GM18498 (cell line): ENCODE results near the gene GPR84.

Experiments
- ATAC-seq: cut with Tn5 transposase; IDR thresholded peaks from one replicate; pipeline ENCODE4 v1.9.1; 2021; ENCODE audit warnings: mild to moderate bottlenecking, moderate library complexity; ENCODE audit not compliant: unreplicated experiment

Gene GPR84

DNA sequence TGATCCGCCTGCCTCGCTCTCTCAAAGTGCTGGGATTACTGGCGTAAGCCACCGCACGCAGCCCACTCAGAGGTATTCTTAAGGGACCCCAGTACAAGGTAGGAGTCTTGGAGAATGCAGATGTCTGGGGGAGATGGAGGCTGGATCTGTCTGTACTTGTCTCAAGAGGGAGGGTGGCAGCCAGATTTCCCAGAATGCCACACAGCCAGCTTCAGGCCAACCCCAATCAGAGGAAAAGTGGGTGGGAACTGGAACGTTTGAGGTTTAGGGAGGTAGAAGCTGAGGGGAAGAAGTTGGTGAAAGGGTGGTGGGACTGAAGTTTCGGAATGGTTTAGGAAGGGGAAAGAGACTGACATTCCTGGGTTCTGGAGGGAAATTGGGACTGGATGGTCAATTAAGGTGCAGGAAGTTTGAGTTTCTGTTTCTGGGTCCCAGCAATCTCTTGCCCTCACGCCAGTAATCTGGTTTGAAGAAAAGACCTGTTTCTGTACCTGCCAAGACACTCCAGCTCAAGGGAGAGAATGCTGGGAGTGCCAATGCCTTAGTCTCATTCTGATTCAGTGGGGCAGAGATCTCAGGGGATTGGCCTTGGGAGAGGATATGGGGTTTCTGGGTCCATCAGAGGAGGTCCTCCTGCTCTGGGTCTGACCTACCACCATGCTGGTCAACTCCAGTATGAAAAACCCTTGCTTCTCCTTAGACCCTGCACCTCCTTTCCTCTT, 28.4 kb upstream of the GPR84 start:
- ATAC-seq, result no peak

DNA sequence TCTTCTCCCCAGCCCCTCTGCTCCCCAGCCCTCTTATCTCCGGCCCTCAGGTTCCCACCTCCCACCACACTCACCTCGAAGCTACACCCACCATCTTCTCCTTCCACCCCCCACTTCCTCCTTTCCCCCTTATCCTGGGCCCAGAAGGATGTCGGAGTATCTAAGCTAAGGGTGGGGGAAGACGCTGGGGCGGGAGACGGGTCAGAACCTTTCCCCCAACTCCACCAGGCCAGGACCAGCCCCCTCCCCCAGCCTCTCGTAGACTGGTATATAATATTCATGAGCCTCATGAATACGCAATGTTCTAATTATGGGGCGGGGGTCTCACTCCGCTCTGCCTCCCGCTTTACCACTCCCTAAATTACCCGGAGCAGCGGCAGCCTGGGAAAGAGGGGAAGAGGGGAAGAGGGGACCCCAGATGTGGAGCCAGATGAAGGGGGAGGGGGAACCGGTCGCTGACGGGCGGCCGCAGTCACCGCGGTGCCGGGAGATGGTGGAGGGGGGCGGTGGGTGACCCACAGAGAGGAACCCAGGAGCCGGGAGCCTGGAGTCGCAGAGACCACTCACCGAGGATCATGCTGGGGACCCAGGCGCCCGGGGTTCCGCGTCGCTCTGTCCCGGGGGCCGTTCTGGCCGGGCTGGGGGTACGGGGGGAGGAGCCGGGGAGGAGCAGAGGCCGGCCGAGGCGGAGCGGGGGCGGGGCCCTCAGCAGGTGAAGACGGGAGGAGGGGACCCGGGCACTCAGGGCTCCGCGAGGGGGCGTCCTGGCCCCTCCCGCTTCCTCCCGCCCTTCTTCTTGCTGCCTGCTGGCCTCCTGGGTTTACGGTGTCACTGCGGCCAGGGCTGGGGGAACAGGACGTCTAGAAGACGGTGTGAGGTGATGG, 26.6 kb upstream of the GPR84 start:
- ATAC-seq, result peak; percentile 81

DNA sequence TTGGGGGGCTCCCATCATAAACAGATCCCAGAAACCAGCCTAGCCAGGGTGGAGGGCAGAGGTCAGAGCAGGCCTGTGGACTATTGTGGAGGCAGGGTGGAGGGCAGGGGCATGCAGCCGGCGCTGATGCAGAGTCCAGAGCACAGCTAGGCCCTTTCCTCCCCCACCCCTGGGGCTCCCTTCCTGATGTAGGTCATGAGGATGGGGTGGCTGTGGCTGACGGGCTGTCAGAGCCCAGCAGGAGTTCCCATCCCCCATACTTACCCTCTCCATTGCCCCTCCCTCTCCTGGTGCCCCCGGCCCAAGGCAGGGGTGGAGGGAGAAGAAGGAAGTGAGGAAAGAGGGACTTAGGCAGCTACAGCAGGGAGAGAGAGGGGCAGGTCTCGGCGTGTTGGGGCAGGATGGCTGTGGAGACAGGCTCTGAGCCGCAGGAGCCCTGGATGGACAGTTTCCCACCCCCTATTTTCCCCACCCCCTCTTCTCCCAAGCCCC, 25.9 kb upstream of the GPR84 start:
- no peak for ATAC-seq

DNA sequence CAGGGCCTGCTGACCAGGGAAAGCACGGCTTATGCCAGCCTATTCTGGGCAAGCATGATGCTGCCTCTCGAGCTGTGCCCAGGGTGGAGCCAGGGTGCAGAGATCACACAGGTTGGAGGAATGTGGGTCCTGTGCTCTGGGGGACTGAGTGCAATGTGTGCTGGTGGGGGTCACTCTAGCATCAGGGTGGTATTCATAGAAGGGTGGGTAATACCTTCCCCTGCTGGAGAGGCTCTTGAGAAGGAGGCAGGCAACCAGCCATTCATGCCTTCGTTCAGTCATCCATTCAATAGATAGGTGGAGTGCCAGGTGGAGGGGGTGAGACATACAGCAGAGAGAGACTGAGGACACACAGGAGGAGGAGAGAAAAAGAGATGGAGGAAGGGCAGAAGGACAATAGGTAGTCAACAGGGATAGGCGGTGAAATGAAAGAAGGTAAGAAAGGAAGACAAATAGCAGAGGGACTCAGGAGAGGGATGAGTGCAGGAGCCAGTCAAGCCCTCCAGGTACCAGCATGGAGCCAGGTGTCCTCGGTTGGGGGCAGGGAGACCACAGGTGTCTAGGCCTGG, 25.4 kb upstream of the GPR84 start:
- no peak for ATAC-seq

DNA sequence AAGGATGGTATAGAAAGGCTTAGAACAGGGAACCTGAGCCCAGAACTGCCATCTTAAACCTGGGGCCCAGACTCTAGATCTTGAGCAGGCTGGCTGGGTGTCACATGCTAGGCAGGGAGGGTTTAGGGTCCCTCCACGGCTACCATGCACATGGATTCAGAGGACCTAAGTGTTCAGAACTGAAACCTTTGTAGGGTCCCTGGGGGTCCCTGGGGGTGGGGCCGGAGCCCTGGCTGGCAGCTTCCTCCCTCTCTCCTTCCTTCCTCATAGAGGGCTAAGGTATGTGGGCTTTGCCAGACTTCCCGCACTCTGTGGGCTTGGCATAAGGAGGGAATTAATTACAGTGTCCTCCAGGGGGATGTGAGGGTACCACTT, 24.8 kb upstream of the GPR84 start:
- ATAC-seq, result no peak

DNA sequence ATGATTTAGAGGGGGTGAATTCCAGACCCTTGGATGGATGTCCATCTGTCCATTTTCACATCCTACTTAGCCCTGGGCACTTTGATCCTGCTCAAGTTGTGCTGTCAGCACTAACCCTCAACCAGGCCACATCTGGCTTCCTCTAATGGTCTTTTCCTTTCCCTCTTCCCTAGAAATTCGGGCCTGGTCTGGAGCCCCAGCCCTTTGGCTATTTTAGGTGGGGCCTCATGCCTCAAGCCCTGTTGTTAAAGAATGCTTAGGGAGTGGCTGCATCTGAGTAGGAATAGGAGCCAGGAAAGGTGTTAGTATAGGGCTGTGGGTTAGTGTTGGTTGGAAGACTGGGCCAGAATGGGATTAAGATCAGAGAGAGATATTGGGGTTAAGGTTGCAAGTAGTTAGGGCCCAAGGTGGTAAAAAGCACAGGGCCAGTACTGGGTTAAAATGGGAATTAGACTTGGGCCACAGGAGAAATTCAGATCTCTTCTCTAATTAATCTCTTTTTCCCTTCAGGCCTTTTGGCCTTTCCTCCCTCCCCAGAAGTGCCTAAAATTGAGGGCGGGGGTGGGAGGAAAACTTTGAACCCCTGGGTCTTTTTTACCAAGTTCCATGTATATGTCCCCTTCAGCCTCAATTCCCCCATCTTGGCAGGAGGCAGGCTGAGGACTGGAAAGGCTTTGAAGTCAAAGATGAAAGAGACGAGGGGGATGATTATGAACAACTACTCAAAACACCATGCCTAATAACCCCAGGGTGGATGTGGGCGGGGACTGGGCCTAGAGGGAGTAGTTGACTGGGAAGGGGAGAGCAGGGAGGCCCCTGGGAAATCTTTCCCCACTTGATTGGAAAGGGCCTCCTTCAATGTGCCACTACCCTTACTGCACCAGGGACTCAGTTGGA, 24.2 kb upstream of the GPR84 start:
- ATAC-seq, result no peak

DNA sequence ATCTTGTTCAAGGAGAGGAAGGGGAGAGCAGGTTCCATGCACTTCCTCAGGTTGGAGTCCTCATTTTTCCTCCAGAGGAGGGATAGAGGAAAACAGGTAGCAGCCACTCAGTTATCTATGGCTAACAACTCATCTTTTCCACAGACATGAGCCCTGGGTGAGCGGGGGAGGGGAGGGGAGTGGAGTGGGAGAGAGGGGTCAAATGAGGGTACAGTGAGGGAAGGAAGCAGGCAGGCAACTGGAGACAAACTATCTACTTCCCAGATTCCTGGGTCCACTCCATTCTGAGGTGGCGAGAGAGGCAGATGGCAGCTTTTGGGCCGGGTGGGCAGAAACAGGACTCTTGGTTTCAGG, 22.8 kb upstream of the GPR84 start:
- no peak for ATAC-seq

DNA sequence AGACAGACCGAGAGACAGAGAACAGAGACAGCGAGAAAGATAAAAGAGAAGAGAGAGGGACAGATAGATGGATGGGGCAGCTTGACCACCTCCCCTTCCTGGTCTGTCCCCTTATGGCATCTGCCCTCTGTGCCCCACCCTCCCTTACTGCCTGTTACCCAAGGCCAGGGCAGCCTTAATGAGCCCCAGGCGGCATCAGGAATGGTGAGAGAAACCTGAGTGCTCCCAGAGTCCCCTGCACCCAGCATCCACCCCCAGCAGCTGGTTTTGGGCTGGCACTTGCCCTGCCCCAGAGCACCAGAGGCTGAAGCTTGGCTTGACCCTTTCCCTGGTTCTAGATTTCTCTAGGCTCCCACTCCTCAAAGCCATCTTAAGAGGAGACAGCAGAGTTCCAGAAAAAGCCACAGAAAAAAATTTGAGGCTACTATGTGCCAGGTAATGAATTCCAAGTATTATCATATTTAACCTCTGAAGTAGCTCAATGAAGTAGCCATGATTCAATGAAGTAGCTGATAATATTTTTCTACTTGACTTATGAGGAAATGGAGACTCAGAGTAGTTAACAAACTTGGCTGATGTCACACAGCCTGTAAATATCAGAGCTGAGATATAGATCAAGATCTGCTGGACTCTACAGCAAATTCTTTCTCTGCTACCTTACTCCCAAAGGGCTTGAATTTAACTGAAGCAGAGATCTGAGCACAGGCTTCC, 22.3 kb upstream of the GPR84 start:
- no peak for ATAC-seq

DNA sequence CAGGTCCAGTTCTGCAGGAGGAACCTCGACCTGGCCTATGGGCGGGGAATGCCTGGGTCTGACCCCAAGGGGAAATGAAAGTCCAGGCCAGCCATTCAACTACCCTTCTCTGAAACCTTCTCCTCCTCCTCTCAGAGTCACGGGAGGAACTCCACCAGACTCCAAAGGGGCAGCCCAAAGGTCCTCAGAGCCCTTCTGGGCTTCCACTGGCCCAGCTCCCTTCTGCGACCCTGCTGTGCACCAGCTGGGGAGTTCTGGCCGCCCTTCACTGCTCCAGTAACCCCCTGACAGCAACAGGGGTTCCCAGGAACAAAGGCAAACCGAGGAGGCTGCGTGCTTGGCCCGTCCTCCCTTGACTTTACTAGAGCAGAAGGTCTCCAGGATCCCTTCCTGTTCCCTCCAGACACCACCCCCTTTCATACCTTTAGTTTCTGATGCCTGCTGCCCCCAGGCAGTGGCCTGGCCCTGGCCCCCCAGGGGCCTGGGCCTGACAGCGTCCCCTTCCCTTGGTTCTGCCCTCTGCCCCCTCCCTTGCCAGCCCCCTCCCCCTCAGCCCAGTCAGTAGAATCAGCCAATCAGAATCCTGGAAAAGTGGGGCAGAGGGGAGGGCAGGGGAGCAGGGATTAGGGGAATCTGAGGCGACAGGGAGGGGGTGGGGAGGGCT, 21.1 kb upstream of the GPR84 start:
- peak; percentile 50 for ATAC-seq

DNA sequence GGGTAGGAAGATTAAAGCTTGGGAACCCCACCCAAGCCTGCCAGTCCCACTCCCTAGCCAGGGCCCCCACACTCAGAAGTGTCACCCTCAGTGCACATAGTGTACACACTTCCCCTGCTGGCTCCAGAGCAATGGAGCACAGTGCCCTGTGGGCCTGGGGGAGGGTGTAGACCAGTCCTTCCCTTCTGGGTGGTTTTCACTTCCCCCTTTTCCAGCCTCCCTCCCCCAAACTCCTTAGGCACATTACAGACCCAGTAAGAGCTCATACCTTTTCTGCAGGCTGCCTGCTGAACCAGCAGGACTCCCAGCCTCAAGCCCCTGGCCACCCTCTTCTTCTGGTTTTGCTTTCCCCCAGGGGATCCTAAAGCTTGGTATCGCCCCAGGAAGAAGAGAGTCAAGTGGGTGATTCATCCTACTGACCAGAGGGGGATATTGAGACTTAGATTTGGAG, 20.3 kb upstream of the GPR84 start, which contains the start of gene ZNF385A:
TSS of gene ZNF385A (minus strand) at position 143 of the 451 bp plus-strand sequence. CDS start 219 bp downstream, outside the sequence.
- peak; percentile 41 for ATAC-seq

DNA sequence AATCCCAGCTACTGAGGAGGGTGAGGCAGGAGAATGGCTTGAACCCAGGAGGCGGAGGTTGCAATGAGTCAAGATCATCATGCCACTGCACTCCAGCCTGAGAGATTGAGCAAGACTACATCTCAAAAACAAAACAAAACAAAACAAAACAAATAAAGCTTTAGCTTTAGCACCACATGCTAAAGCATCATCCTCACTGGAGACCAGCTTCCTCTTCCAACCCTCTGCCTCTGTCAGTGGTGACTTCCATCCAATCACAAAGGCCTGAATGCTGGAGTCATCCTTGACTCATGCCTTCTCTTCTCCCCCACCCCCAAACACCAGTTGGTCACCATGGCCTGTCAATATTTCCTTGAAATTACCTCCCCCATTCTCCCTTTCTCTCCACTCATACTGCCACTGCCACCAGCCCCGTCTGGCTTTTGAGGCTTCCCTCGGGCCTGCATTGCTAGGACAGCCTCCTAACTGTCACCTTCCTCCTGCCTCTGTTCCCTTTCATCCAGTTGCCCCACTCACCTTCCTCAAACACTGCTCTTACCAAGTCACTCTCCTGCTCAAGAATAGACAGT, 18.8 kb upstream of the GPR84 start:
- ATAC-seq, result no peak

DNA sequence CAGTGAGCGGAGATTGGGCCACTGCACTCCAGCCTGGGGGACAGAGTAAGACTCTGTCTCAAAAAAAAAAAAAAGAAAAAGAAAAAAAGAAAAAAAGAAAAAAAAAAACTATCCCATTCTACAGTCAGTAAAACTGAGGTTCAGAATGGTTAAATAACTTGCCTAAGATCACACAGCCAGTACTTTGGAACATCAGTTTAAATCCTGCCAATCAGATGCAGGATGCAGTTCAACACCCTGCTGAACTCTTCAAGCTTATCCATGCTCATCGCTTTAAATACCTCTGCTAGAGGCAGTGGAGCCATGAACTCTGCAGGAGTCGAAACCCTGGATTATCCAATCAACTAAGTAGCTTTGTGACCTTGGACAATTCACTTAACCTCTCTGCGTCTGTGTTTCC, 16.9 kb upstream of the GPR84 start:
- ATAC-seq, result no peak

DNA sequence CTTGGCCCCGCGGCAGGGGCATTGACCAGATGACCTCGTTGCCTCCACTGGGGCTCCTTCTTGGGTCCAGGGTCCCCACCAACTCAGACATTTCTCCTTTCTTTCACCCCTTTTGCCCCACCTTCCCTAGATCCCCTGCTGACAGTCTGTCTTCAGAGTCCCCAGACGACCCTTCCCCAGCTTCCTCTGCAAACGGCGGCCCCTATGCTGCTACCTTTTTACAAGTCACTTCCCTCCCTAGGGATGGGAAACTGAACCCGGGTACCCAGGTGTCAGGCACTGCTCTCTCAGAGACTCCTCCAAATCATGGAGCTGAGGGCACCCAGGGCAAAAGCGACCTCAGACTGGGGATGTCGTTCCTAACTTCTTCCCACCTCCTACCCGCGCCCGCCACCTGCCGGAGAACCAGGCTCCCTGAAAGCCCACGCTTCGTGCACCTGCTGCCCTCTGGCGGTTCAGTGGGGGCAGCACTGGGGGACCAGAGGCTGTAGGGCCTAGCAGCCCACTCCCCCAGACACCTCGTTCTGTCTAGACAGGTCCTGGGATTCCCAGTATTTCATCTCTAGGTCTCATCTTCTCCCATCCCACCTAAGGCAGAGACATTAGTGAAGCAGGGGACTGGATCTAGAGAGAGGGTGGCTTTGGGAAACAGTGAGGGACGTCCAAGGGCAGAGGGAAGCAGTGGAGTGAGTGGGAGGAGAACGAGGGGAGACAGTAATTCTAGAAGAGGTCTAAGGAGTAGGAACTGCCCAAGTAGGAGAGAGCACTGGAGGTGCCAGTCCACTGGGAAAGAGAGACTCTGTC, 15.3 kb upstream of the GPR84 start:
- peak; percentile 90 for ATAC-seq

DNA sequence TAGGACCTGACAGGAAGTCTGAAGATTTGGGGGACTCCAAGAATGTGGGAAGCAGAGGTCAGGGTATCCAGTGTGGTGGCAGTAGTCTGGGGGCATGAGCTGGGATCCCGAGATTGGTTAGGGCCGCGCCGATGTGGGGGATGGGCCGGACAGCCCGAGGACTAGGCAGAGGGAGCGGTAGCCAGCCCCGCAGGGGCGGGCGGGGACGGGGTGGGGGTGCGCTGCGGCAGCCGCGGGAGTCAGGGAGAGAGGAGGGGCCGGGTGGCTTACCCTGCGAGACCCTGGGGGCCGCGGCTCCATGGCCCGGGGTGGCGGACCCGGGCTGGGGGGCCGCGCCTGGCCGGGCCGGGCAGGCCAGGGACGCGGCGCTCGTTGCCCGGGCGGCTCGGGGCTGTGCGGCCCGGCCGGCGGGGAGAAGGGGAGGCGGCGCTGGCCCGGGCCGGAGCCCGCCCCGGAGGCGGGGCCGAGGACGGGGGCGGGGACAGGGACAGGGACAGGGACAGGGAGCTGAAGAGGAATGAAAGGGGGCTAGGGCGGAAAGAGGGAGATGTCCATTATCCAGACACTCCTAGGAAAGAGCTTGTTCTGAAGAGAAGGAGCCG, 14.6 kb upstream of the GPR84 start:
- ATAC-seq, result no peak

DNA sequence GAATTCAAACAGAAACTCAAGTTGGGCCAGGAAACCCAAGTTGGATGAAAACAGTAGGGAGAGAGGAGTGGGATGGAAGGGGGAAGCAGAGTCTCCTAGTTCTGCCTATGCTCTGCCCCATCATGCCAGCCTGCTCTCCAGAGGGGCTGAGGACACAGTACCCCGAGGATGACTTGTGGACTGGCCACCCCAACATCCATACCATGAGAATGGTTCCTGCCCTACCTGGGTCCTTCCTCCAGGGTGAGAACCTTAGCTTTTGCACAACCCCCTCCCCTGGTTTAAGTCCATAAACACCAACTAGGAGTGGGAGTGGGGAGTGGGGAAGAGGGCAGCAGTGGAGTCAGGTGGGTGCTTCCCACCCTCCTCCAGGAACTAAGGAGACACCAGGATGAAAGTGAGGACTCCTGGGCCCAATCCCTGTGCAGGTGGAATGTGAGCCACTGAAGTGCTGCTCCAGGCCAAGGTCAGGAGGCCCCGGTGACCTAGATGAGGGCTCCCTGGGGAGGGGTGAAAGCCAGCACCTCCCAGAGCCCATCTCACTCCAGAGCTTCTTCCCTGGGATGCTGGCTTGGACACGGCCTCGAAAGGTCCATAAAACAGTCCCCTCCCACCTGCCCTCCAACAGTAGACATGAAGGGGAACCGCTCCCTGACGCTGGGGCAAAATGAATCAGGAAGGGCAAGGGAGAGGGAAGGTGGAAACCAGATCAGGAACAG, 13.7 kb upstream of the GPR84 start:
- no peak for ATAC-seq

DNA sequence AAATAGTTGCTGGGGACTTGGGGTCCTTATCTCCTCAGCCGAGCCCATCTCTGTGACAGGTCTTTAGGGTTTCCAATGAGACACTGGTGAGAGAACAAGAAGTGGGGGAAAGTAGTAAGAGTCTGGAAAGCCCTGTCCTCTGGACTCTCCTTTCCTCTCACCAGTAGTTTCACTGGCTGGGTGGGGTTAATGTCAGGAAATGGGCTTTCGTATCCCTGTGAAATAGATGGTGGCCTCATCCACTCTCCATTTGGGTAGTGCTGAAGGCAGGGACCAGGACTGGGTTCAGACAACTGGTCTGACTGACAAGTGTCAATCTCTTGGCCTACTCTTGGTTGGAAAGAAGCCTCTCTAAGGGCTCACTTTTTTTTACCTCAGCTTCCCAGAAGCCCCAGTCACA, 12.7 kb upstream of the GPR84 start:
- no peak for ATAC-seq

DNA sequence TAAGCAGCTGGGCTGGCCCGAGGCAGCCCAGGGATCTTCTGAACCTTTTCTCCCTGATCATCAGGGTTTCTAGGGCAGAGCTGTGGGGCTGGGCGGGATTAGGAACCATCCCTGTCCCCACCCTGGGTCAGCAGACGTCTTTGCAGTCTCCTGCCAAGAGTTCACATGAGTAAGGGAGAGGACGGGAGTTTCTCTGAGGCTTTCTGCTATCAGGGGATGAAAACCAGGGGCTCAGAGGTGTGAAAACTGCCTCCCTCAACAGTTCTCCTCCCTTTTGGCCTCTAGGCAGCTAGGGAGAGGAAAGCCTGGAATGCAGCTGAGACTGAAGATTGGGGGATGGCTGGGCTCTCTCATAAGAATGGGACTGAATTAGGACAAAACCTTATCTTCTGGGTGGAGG, 12.3 kb upstream of the GPR84 start:
- ATAC-seq, result no peak
